HG02840 (cell line): Measurements from ENCODE around the gene STRN3.
"Not testable (repeated sequence)": the region's sequence is repeated elsewhere in the genome, so short reads cannot be mapped to it uniquely, and the experiment has no call there.

Source experiments
- ATAC-seq: cut with Tn5 transposase; IDR thresholded peaks from one replicate; pipeline ENCODE4 v1.9.1; 2021; ENCODE audit warnings: mild to moderate bottlenecking, moderate library complexity, moderate number of reproducible peaks; ENCODE audit not compliant: unreplicated experiment, low FRiP score

STRN3 gene

DNA sequence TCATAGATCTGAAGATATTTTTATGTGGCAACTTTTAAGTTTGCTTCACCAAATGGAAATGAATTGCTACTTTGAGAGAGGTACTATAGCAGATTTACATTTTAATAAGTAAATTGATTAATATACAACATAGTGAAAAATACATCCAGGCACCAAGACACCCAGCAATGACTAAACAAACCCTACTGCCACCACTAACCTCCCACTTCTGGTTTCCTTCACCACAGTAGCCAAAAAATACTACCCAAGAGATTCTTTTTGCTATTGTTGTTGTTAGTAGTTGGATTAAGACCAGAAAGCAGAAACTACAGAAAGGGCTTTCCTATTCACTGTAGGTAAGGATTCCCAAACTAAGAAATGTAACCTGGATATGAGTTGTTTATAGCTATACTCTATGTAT, 97.7 kb downstream of the STRN3 start:
- ATAC-seq = no peak

DNA sequence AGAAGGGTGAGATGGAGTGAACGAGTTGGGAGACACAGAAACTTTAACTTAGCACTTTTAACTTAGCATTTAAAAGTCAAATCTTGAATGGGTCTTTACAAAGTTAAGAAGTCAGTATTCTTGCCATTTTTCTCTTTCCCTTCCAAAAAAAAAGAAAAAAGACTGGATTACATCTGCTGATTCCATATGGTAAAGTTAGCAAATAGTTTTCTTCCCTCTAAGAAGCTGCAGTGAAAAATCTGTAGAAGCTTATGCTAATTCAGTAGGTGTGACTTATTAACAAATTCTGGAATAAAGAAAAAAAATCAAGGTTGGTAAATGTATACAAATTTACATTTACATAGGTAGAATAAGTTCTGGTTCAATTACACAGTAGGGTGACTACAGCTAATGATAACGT, 100.9 kb downstream of the STRN3 start:
- no peak for ATAC-seq

DNA sequence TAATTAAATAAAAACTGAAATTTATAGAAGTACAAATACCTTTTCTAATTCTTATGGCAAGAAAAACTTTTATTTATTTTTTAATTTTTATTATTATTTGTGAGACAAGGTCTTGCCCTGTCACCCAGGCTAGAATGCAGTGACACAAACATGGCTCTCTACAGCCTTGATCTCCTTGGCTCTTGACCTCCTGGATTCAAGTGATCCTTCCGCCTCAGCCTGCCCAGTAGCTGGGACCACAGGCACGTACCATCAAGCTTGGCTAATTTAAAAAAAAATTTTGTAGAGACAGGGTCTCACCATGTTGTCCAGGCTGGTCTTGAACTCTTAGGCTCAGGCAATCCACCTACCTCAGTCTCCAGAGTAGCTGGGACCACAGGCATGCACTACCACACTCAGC, 104.4 kb downstream of the STRN3 start:
- ATAC-seq = no peak

DNA sequence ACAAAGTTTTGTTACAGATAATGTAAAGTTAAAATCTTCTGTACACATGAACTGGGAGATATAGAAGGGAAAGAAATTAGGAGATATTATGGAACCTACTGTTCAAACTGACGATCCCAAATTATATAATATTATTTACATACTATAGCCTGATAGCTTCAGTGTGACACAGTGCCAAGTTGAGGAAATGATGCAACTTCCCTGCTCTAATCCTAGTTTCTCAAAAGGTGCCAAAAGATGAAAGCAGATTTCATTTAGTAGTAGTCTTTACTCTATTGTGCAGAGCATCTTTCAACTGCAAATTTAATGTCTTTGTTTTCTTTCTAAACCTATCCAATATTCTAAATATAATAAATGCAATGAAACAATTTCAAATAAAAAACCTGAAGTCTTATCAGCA, 104.9 kb downstream of the STRN3 start:
- no peak for ATAC-seq

DNA sequence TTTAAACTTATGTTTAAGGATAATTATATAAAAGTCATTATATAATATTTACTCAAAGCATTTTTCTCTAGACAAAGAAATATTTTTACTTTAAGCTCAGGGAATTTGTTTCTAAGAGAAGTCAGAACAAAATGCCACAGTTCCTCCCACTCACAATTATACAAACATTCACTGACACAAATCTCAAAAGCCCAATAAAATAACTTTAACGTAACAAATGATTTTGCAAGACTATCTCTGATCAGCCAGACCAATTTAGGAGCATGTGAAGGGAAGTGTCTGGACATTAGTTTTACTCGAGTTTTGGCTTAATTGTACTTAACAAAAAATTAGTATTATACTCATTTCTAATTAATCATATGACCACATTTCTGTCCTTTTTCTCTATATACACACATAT, 110.6 kb downstream of the STRN3 start:
- no peak for ATAC-seq

DNA sequence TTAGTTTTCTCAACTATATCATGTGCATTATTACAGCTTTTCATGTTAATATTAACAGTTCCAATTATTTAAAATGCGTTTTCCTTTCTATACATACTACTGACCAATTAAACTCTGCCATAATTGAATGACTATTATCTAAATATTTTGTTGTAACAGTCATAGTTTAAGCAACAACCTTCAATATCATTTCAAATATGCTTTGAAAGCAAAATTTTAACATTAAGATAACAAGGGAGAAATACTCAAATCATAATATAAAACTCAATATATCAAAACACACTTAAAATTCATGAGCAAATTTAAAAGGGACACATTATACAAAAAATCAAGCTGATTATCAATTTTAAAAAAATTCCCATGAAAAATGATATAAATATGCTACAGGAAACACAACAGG, 111.4 kb downstream of the STRN3 start:
- ATAC-seq = no peak

DNA sequence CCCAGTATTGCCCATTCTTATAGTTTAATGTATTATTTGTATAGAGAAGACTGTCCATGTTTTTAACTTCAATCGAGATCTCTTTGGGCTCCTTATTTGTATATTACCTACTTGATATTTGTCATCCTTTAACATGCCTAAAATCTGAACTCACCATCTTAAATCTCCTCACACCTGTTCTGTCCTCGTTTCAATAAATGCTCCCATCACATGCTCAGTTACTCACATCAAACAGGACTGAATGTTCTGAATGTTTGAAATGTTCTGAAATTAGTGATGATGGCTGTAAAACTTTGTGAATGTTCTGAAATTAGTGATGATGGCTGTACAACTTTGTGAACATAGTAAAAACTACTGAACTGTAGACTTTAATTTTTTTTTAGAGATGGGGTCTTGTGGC, 117.4 kb downstream of the STRN3 start:
- no peak for ATAC-seq

DNA sequence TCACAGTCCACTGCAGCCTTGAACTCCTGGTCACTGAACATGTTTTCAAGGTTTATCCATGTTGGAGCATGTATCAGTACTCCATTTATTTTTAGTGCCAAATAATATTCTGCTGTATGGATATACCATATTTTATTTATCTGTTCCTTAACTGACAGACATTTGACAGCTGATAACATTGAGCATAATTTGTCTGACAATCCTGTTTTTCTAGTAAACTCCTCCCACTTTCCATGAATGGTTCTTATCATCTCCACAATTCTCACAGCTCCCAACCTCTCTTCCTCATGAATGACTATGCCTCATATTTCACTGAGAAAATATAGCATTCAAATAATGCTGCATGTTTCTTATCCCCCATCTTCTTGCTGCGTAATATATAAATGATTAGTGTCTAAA, 118.5 kb downstream of the STRN3 start:
- no peak for ATAC-seq

DNA sequence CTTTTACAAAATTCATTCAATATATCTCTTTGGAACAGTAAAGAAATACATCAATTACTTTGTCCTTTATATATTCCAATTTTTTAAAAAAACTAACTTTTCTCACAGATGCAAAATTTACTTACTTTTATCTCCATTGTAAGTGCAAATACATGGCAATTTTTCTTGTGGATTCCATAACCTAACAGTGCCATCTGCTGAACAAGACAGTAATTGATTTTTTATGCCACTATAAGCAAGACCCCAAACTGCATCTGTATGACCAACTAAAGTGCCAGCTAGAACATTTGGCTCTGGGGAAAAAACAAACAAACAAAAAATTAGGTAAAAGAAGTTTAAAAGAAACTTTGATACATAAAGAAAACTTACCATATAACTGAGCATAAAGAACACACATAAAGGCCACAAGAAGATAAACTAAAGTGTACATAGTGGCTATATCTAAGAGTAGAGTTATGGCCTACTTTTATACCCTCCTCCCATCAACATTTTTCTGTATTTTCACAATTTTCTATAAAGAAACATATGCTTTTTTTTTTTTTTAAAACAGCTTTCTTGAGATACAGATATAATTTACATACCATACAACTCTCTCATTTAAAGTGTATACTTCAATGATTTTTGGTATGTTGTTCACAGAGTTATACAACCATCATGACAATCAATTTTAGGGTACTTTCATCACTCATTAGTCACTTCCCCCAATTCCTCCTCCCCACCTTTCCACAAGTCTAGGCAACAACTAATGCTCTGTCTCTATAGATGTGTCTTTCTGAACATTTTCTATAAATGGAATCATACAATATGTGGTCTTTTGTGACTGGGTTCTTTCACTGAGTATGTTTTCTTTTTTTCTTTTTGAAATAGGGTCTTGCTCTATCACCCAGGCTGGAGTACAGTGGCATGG, 119.2 kb downstream of the STRN3 start:
- no peak for ATAC-seq

DNA sequence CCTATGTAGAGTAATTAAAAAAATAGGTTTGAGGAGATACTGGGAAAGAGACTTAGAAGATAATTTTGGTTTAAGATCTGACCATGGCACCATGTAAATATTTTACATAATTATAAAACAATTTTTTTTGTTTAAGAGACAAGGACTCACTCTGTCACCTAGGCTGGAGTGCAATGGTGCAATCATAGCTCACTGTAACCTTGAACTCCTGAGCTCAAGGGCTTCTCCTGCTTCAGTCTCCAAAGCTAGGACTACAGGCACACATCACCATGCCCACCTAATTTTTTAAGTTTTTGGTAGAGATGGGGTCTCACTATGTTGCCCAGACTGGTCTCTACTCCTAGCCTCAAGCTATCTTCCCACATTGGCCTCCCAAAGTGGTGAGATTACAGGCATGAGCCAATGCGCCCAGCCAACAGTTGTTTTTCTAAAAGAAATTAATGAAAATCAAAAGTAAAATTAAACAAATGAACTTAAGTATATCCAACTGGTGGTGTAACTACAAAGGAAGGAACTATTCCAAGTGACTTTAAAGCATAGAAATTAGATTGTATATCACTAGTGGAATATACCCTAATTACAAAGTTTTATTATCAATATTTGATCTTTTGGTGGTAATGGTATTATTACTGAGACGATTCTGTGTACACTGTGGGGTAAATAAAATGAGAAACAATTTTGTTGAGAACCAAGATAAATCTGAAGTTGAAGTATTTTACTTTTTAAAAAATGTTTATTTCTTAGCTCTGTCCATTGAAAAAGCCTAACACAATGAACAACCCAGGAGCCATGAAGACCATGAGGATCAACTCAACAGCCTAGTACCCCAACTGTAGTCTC, 122.7 kb downstream of the STRN3 start:
- ATAC-seq = no peak

DNA sequence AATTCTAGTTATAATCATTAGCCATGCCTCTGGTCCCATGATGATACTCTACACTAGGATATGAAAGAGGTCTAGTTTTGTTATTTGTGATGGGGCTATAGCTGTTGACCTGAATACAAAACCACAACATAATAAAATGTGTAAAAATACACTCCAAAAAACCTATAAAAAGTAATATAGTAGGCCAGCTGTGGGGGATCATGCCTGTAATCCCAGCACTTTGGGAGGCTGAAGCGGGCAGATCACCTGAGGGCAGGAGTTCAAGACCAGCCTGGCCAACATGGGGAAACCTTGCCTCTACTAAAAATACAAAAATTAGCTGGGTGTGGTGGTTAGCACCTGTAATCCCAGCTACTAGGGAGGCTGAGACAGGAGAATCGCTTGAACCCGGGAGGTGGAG, 129.1 kb downstream of the STRN3 start:
- ATAC-seq = not testable (repeated sequence)

DNA sequence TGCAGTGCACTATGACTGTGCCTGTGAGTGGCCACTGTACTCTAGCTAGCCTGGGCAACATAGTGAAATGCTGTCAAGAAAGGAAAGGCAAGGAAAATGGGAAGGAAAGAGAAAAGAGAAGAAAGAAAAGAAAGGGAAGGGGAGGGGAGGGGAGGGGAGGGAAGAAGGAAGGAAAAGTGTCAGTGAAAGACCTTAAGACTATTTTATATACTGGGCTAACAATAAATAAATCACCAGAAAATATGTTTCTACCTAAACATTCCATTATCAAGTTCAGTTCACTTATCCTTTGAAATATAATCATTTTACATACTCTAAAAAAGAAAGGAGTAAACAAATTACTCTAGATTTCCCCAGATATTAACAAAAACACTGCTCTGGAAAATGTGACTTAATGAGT, 129.7 kb downstream of the STRN3 start:
- no peak for ATAC-seq

DNA sequence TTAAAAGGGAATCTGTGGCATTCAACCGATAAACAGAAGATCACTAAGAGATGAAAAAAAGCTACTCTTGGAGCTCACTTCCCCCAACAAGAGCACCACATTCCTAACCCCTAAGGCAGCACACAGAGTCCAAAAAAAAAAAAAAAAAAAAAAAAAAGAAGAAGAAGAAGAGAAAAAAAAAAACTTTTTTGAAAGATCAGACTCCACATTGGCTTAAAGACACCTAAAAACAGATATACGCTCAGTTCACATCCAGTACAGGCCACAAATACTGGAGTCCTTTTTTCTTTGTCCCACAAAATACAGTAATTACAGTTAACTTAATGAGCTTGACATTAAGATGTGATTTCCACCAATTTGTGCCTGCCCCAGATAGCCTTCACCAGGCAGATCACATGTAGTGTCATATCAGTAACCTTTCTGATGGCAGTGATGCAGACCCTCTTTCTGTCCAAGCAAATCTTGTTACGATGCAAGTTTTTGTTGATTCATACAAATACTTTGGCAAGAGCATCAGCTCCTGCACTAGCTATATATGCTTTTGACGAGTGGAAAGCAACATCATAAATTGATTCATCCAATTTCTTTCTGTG, 131.2 kb downstream of the STRN3 start:
- no peak for ATAC-seq

DNA sequence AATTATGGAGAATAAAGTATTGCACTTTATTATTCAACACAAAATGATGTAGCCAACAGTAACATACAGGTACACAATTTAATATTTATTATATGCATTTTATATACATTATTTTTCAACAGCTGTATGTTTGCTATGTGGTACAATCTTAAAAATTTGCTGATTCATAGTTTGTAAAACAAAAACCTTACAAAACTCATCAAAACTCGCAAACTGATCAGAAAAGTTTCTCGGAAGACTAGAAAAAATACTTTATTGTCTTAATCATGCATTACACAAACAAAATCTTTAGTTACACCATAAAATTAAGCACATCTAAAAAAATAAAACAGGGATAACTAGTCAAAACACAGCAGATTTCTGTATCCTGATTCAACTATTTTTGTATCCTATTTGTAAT, 132.4 kb downstream of the STRN3 start:
- no peak for ATAC-seq

DNA sequence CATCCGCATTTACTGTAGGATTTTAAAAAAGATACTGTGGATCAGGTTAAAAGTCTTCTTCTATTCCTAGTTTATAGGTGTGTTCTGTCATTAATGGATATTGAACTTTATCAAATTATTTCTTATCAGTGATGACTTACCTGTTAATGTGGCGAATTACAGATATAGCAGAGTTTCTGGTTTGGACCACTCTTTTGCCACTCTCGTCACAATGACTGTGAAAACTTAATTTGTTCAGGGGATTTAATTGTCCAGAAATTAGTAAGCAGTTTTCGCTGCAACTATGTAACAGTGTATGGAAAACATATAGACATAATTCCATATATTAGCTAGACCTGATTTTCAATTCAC, 137.0 kb downstream of the STRN3 start:
- no peak for ATAC-seq

DNA sequence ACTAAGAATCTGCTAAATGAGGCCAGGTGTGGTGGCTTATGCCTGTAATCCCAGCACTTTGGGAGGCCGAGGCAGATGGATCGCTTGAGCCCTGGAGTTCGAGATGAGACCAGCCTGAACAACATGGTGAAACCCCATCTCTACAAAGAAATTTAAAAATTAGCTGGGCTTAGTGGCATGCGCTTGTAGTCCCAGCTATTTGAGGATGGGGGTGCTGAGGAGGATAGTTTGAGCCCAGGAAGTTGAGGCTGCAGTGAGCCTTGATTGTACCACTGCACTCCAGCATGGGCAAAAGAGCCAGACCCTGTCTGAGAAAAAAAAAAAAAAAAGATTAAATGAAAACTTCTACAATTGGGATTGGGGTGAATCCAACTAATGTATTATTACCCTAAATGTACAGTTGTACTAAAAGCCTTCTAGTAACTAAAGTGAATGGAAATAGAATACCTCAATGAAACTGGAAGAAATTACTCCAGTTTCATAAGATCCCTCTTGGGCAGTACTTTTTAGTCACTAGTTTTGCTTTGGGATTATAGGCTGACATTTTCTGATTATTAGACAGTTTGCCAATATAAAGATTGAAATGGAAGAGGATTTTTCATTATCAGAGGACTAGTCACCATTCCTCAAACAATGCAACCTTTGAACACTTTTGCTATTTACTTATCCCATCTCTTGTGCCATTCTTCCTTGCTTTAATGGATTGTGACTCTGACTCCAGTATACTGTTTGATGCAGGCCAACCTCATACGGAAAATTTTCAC, 137.5 kb downstream of the STRN3 start:
- ATAC-seq = no peak

DNA sequence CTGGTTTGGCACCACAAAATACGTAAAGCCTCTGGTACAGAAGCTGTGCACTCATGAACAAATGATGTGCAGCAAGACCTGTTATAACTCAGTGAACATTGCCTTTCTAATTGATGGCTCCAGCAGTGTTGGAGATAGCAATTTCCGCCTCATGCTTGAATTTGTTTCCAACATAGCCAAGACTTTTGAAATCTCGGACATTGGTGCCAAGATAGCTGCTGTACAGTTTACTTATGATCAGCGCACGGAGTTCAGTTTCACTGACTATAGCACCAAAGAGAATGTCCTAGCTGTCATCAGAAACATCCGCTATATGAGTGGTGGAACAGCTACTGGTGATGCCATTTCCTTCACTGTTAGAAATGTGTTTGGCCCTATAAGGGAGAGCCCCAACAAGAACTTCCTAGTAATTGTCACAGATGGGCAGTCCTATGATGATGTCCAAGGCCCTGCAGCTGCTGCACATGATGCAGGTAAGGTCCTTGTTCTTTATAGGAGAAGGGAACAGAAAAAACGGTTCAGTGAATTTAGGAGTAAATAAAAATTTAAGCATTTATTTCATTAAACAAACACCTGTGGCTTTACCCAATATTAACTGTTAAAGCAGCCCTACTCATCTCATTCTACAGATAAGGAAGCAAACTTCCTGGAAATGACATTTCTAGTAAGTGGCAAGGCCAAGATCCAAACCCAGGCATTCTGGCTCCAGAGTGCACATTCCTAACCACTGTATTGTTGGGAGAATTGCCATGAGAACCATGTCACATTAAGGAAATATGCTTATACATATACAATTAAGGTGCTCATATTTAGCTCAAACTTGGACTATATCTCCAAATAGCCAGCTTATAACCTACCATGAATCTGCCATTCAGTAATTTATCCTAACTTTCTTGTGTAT, 140.1 kb downstream of the STRN3 start:
- ATAC-seq = no peak

DNA sequence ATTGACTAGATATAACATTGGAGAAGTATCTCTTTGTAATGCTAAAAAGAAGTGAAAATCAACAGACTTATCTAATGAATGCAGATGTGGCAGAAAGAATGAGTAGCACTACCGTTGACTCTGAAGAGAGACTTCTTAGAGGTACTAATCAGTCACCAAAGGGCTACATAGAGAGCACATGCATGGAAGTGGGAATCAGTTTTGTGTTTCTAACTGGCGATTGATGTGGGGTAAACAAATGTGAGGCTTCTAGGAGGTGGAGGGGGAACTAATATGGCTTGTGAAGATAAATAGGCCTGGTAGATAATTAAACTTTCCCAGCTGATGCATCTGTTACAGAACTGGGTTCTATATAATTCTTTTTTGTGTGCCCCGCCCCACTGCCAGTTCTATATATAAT, 141.3 kb downstream of the STRN3 start:
- ATAC-seq = no peak

DNA sequence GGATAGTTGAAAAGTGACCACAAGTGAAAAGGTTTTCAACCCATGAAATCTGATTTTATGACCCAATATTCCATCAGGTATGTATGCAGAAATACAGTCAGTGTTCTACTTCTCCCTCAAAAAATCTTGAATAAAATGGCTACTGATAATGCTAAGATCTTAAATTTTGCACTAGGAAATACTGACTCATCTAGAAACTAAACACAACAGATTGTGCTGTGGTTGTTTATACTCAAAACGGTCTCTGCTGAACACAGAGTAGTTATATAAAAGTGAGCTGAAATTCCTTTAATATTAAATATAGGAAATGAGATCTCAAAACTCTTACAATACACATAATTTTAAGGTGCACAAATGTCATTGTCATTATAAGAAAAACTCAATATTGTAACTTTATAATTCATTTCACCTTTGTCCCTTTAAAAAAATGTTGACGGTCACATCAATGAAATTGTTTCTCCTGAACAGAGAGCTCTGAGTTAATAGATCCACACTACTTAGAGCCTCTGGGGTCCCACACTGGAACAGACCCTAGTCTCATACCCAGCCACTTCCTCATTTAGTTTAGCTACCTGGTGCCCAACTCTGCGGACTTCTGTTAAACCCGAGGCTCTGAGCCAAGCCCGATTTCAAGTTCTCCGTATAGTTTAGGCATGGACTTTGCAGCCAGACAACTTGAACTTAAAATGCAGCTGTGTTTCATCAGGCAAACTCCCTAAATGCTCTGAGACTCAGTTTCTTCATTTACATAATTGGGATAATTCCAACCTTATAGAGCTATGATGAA, 142.5 kb downstream of the STRN3 start:
- ATAC-seq = no peak
